NCI-H510A treated with DMSO at 0.1 percent for 48 hours (cell line): ENCODE data around the gene MOB3B.

Experiments
- DNase-seq: peaks from one replicate; lab custom pipeline; 2025; lab: John Stamatoyannopoulos, UW

Gene MOB3B

GRCh38 chr9:27529316-27530278 lies at the start of gene MOB3B:
Gene MOB3B, minus strand, starts transcription at chr9:27529814. Its CDS starts 74,264 bp downstream, at chr9:27455550.
- DNase-seq: peak; percentile 29

DNA sequence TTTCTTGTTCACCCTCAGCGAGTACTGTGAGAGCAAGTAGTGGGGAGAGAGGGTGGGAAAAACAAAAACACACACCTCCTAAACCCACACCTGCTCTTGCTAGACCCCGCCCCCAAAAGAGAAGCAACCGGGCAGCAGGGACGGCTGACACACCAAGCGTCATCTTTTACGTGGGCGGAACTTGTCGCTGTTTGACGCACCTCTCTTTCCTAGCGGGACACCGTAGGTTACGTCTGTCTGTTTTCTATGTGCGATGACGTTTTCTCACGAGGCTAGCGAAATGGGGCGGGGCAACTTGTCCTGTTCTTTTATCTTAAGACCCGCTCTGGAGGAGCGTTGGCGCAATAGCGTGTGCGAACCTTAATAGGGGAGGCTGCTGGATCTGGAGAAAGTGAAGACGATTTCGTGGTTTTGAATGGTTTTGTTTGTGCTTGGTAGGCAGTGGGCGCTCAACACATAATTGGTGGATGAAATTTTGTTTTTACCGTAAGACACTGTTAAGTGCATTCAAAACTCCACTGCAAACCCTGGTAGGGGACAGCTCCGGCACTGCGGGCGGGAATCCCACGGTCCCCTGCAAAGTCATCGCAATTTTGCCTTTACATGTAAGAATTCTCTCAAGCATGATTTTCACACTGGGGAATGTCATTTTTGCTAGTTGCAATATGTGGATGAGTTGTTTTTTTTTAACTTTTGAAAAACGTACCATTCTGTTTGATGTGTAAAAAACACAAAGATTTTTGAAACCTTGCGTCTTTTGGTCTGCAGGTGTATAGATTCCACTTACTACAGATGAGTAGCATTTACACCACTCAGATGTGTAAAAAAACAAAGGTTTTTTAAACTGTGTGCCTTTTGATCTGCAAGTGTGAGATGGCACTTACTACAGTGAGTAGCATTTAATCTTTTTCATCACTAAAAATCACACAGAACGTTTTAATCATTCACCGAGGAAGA lies 44.3 kb upstream of the MOB3B start:
- DNase-seq: peak; percentile 91

- no peak for DNase-seq
Measured at GRCh38 chr9:27572918-27573633, 43.5 kb upstream of the MOB3B start, which contains the start of gene C9orf72. Gene C9orf72, minus strand, starts transcription at chr9:27573481. Its CDS starts 6,361 bp downstream, at chr9:27567120.

GRCh38 chr9:27572566-27572917 lies 42.9 kb upstream of the MOB3B start:
- peak; percentile 30 for DNase-seq

DNA sequence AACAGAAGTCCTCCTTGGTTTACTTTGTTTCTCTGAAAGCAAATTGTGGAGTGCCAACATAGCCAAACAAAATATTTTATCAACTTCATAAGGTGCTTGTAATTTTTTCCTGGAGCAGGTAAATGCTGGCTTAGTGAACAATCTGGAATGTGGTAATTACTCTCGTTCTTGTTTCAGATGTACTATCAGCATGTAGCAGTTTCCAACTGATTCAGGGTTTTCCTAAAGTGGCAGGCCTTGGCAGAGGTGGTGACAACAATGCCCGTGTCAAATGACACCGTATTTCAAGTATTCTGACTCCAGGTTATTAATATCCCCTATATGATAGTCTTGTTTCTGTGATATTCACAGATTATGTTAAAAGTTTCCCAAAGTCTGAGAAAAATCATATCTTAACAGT lies 42.4 kb upstream of the MOB3B start:
- DNase-seq: no peak

- DNase-seq: no peak
Measured at GRCh38 chr9:27571011-27571410, 41.4 kb upstream of the MOB3B start.

GRCh38 chr9:27569406-27569805 lies 39.8 kb upstream of the MOB3B start:
- peak; percentile 3 for DNase-seq

DNA sequence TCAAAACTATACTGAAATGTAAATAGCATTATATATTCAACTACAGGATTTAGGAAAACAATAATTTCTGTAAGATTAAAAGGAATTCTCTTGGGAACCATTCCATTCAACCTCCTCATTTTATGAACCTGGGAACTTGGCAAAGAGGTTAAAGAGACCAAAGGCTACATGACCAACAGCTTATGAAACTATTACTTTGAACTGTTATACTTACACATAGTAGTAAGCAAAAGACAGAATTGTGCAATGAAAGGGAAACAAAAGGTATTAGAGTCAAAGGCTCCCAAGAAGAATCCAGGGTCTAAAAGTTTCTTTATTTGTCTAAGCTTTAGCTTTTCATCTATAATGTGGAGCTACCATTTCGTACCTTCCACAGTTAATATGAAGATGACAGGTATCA lies 36.5 kb upstream of the MOB3B start:
- DNase-seq: no peak

GRCh38 chr9:27565696-27566095 lies 36.1 kb upstream of the MOB3B start:
- no peak for DNase-seq

GRCh38 chr9:27564670-27565069 lies 35.1 kb upstream of the MOB3B start:
- DNase-seq: no peak

- no peak for DNase-seq
Measured at GRCh38 chr9:27563738-27564430, 34.3 kb upstream of the MOB3B start.

- DNase-seq: no peak
Measured at GRCh38 chr9:27561685-27562084, 32.1 kb upstream of the MOB3B start.

DNA sequence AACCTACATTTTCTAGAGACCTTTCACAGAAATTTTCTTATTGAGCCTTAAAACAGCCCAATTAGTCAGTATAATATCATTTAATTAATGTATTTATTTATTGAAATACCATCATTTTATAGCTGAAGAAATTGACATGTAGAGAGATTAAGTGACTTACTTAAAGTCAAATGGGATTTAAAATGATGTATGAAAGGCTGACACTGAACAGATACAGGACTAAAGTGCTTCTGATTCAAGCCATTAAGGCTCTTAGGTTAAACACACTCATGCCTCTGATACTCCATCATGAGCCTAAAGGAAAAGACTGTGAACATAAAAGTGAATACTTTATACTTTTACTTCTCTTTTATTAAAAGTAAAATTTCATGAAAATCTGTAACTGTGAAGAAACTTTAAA lies 30.8 kb upstream of the MOB3B start:
- no peak for DNase-seq

GRCh38 chr9:27558307-27558706 lies 28.7 kb upstream of the MOB3B start:
- no peak for DNase-seq

DNA sequence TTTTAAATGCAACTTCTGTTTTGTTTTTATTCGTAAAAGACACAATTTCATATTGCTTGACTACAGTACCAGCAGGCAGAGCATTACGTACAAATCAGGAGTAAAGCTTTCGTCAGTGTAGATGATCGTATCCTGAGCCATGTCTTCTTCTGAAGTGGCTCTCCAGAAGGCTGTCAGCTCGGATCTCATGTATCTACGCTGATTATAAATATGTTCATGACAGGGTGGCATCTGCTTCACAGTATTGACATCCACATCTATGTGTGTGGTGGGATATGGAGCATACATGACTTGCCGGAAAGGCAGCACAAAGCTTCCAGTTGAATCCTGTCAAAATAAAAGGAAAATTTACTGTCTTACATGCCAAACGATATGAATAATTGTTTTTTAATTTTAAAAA lies 26.9 kb upstream of the MOB3B start:
- DNase-seq: no peak

- no peak for DNase-seq
Measured at GRCh38 chr9:27554712-27555111, 25.1 kb upstream of the MOB3B start.

- no peak for DNase-seq
Measured at GRCh38 chr9:27549196-27549755, 19.7 kb upstream of the MOB3B start.

GRCh38 chr9:27548055-27548741 lies 18.6 kb upstream of the MOB3B start:
- DNase-seq: peak; percentile 19

DNA sequence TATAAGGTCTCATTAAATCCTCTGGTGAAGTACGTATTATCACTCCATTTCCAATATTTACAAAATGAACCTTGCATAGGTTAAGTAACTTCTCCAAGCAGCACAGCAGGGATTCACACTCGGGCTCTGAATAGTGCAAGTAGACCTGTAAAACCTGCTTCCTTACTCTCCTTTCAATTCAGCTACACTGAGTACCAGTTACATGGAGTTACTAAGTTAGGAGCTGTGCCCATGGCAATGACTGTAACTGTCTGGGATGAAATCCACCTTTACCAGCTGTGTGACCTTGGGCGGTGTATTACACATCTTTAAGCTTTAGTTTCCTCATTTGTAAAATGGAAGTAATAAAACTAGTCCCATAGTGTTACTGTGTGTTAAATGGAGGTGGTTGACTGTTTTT lies 15.9 kb upstream of the MOB3B start:
- no peak for DNase-seq

DNA sequence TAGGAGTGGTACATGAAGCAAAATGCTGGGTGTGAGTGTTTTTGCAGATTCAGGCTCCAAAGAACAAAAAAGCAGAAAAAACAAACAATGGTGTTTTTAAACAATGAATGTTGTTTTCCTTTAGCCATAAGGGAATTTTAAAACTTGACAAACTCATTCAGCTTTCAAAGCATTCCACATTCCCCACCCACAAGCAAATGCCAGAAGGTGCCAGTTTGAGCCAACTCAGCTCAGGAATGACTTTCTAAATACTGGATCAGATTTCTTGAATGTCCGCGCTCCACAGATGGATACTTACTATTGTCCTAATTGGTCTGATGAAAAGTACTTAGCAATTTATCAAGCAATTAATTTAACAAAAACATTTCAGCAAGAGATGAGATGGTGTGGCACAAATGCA lies 12.9 kb upstream of the MOB3B start:
- no peak for DNase-seq
